DOHH2 (cell line): Measurements from ENCODE around the gene SIRT2.

Experiments
- EZH2phosphoT487 ChIP-seq: fragments of 200-600 bp; sonication (generic); IDR thresholded peaks from 2 replicates; pipeline ENCODE4 v1.6.1; 2017; ENCODE audit warnings: borderline replicate concordance, mild to moderate bottlenecking, antibody characterized with exemption, low read length, moderate library complexity, mixed read lengths
- TF ChIP-seq, protein P1 (sequence below): fragments of 200-600 bp; sonication (generic); IDR thresholded peaks from one replicate; pipeline ENCODE4 v1.5.1; 2014; ENCODE audit warnings: antibody characterized with exemption, mild to moderate bottlenecking, low read depth, low read length; ENCODE audit not compliant: poor library complexity, severe bottlenecking

DNA sequence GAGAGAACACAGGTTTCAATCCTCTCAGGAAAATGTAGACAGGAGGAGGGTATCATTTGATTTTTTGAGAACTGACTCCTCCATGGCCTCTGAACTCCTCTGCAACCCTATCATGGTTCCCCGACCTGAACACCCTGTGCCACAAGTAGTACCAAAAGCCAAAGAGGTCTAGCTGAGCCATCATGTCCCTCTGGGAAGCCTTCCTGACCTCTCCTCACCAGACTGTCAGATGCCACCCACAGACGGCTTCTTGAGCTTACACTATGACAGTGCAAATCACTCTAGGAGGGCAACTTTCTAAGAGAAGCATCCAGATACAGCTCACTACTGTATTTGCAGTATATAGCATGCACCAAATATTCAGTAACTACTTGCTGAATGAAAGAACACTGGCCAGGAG, 53.3 kb downstream of the SIRT2 start:
- TF ChIP-seq, protein P1, sequence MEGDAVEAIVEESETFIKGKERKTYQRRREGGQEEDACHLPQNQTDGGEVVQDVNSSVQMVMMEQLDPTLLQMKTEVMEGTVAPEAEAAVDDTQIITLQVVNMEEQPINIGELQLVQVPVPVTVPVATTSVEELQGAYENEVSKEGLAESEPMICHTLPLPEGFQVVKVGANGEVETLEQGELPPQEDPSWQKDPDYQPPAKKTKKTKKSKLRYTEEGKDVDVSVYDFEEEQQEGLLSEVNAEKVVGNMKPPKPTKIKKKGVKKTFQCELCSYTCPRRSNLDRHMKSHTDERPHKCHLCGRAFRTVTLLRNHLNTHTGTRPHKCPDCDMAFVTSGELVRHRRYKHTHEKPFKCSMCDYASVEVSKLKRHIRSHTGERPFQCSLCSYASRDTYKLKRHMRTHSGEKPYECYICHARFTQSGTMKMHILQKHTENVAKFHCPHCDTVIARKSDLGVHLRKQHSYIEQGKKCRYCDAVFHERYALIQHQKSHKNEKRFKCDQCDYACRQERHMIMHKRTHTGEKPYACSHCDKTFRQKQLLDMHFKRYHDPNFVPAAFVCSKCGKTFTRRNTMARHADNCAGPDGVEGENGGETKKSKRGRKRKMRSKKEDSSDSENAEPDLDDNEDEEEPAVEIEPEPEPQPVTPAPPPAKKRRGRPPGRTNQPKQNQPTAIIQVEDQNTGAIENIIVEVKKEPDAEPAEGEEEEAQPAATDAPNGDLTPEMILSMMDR = no peak
- TF ChIP-seq EZH2phosphoT487 = no peak
